OCI-LY3 (cell line): Measurements from ENCODE around the gene ADGRV1.

Source experiments
- H2AFZ ChIP-seq: fragments of 200-600, 300-600 bp; shearing (Covaris generic); 2 replicates; pipeline ENCODE4 v1.6.0; 2014; ENCODE audit warnings: antibody characterized with exemption, low read depth, low read length
- H3K27ac ChIP-seq: fragments of 200-600, 300-600 bp; sonication (generic); 2 replicates; pipeline ENCODE4 v1.5.1; 2014; ENCODE audit warnings: mild to moderate bottlenecking, low read length, moderate library complexity, mixed read lengths
- H3K27me3 ChIP-seq: fragments of 200-600, 300-600 bp; sonication (generic); 2 replicates; pipeline ENCODE4 v1.6.1; 2014; ENCODE audit warnings: low read depth, low read length, mixed read lengths
- H3K36me3 ChIP-seq: fragments of 200-600, 300-600 bp; sonication (generic); replicated peaks from 2 replicates; pipeline ENCODE3; 2014; ENCODE audit warnings: low read depth, low read length, mixed read lengths
- H3K4me1 ChIP-seq: fragments of 300-600, 200-600 bp; sonication (generic); 2 replicates; pipeline ENCODE4 v1.6.1; 2014; ENCODE audit warnings: low read length, mixed read lengths
- H3K4me2 ChIP-seq: fragments of 200-600, 300-600 bp; sonication (generic); 2 replicates; pipeline ENCODE4 v1.6.1; 2014; ENCODE audit warnings: low read length, mixed read lengths
- H3K4me3 ChIP-seq: fragments of 300-600, 200-600 bp; sonication (generic); 2 replicates; pipeline ENCODE4 v1.5.1; 2014; ENCODE audit warnings: antibody characterized with exemption, mild to moderate bottlenecking, low read length, moderate library complexity
- H3K79me2 ChIP-seq: fragments of 300-600, 200-600 bp; shearing (Covaris generic); 2 replicates; pipeline ENCODE4 v1.6.1; 2014; ENCODE audit warnings: mild to moderate bottlenecking, low read length, mixed read lengths
- H3K9ac ChIP-seq: fragments of 300-600, 200-600 bp; shearing (Covaris generic); 2 replicates; pipeline ENCODE4 v1.6.0; 2014; ENCODE audit warnings: mild to moderate bottlenecking, low read length, moderate library complexity
- H3K9me3 ChIP-seq: fragments of 200-600, 300-600 bp; shearing (Covaris generic); 2 replicates; pipeline ENCODE4 v1.6.1; 2014; ENCODE audit warnings: low read length, mixed read lengths; ENCODE audit not compliant: insufficient read depth
- H4K20me1 ChIP-seq: fragments of 200-600, 300-600 bp; sonication (generic); 2 replicates; pipeline ENCODE4 v1.6.1; 2016; ENCODE audit warnings: low read length, mixed read lengths; ENCODE audit not compliant: insufficient read depth
- EZH2phosphoT487 ChIP-seq: fragments of 200-600 bp; shearing (Covaris generic); IDR thresholded peaks from 2 replicates; pipeline ENCODE4 v1.6.1; 2018; ENCODE audit warnings: antibody characterized with exemption, mixed run types, low read depth
- TF ChIP-seq, protein P1 (sequence below): fragments of 200-600, 300-600 bp; sonication (generic); IDR thresholded peaks from 2 replicates; pipeline ENCODE4 v1.5.1; 2014; ENCODE audit warnings: antibody characterized with exemption, low read length, low read depth

ADGRV1 gene

DNA sequence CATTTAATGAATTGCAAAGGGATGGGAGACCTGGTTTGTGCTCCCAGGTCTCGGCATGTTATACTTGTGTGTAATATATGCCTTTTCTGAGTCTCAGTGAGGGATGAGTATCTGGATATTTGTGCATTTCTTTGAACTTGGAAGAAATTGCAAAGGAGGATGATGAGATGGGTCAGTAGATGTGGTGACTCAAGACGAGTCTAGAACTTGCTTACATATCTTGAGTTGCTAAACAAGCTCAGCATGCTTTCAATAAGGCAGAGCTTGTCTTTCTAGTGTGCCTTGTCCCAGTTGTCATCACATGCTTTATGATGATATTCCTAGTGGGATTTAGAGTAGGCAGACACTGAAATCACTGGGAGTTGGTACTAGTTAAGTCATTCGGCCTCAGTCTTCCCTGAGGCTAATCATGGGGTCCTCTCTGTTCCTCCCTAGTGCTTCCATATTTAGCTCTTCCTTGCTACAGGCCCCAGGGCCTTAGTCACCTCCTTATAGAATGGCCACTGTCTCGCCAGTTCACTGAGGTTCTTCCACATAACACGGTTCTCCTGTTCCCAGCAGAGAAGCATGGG lies 602.2 kb downstream of the ADGRV1 start:
- Histone ChIP-seq H3K4me2 (no peak overlapping the region), H3K27me3 (no peaks in the 10 kb centered on the region), H3K9ac (no peak overlapping the region), H4K20me1 (no peaks in the 10 kb centered on the region), H3K4me1 (peaks cover 29% of the 10 kb centered on the region), H3K79me2 (no peaks in the 10 kb centered on the region), H3K9me3 (no peaks in the 10 kb centered on the region), H3K36me3 (no peaks in the 10 kb centered on the region), H3K4me3 (no peak overlapping the region), H2AFZ (no peak overlapping the region), H3K27ac (no peak overlapping the region)
- TF ChIP-seq EZH2phosphoT487 = no peak
- TF ChIP-seq, protein P1, sequence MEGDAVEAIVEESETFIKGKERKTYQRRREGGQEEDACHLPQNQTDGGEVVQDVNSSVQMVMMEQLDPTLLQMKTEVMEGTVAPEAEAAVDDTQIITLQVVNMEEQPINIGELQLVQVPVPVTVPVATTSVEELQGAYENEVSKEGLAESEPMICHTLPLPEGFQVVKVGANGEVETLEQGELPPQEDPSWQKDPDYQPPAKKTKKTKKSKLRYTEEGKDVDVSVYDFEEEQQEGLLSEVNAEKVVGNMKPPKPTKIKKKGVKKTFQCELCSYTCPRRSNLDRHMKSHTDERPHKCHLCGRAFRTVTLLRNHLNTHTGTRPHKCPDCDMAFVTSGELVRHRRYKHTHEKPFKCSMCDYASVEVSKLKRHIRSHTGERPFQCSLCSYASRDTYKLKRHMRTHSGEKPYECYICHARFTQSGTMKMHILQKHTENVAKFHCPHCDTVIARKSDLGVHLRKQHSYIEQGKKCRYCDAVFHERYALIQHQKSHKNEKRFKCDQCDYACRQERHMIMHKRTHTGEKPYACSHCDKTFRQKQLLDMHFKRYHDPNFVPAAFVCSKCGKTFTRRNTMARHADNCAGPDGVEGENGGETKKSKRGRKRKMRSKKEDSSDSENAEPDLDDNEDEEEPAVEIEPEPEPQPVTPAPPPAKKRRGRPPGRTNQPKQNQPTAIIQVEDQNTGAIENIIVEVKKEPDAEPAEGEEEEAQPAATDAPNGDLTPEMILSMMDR = no peak

DNA sequence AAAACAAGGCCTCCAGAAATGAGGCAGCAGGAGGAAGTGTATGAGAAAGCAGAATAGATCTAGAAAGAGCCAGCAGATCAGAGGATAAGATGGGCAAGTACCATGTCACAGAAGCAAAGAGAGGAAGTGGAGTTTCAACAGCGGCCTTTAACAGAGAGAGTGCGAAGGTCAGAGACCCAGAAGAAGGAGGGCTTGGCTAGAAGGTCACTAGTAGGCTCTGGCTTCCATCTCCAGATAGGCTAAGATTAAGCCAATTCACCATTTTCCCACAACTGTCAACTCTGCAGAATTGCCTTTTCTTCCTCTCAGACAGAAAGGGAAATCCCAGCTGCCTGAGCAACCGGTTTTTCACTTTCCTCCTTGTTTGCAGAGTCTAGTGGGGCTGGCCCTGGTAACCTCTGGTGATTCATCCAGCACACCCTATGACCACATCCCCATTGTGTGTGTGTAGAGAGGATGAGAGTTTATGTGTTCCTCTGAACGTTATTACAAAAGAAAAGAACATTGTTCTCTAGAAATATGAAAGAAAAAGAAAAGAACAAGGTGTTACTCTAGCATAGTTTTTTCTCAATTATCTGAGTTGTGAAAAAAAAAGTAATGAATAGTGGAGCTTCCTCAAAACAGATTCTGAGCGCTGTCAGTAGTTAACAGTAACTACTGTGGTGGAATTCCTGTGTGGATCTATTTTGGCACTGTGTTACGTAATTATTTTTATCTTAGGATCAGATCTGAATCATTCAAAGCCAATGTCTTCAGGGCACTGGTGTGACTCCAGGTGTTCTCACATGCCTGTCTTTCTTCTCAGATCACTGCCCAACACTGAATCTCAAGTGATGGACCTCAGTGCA lies 604.2 kb downstream of the ADGRV1 start:
- Histone ChIP-seq H3K4me1 (peaks cover 29% of the 10 kb centered on the region), H3K9ac (no peak overlapping the region), H3K79me2 (no peaks in the 10 kb centered on the region), H4K20me1 (no peaks in the 10 kb centered on the region), H3K9me3 (no peaks in the 10 kb centered on the region), H3K36me3 (no peaks in the 10 kb centered on the region), H3K4me3 (peak overlapping the region; percentile 43; the same call in 1 of the 2 replicates), H2AFZ (no peak overlapping the region), H3K27ac (peak overlapping the region; percentile 31; the same call in 1 of the 2 replicates), H3K27me3 (no peaks in the 10 kb centered on the region), H3K4me2 (peak overlapping the region; percentile 73)
- no peak for TF ChIP-seq EZH2phosphoT487
- TF ChIP-seq, protein P1 = no peak

DNA sequence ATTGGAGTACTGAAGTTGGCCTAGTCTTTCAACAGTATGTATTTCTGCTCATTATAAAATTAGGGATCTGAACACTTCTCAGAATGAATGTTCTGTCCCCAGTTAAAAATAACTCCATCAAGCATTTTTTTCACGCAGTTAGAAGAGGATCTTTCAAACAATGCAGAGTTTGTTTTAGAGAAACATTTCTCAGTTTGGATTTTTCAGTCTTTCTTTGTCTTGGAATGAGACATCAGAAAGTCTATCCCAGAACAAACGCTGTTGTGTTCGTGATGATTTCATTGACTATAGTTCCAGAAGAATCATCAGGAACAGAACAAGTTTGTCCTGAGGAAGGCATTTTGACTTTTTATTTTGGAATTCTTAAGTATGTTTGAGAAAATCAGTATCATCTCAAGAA lies 605.8 kb downstream of the ADGRV1 start:
- no peak overlapping the region for H3K27ac ChIP-seq
- H3K9ac ChIP-seq = no peak overlapping the region
- H3K4me3 ChIP-seq = no peak overlapping the region
- H3K4me1 ChIP-seq = peaks cover 29% of the 10 kb centered on the region
- no peaks in the 10 kb centered on the region for H3K79me2 ChIP-seq
- H2AFZ ChIP-seq = no peak overlapping the region
- no peaks in the 10 kb centered on the region for H3K36me3 ChIP-seq
- H3K4me2 ChIP-seq = peak overlapping the region; percentile 56
- H3K27me3 ChIP-seq = no peaks in the 10 kb centered on the region
- no peaks in the 10 kb centered on the region for H4K20me1 ChIP-seq
- no peaks in the 10 kb centered on the region for H3K9me3 ChIP-seq
- TF ChIP-seq, protein P1 = no peak
- TF ChIP-seq EZH2phosphoT487 = no peak

DNA sequence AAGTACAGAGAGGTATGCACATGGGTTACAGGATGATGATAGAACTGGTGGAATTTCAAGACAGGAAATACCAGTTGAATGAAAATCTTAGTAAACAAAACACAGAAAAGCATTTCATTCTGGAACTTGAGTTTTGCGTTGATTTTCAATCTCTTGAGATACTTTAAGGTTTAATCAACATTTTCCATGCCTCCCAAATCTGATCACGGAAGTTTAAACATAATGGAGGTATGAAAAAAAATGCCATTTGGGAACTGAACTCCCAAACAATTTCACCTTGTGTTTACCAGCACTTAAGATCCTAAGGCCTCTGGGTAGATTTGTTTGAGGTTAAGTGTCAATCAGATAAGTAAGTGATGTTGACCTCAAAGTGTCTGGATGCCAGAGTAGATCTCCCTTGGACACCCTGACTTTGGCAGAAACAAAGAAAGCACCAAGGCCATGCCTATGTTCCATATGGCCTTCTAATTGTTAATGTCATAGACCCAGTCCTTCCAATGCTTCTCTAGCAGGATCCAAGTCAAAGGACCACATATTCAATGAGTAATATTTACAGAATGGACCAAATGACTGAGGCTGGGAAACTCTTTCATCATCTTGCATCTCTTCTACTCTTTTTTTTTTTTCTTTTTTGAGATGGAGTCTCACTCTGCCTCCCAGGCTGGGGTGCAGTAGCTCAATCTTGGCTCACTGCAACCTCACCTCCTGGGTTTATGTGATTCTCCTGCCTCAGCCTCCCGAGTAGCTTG lies 607.6 kb downstream of the ADGRV1 start:
- H3K79me2 ChIP-seq = no peaks in the 10 kb centered on the region
- no peak overlapping the region for H3K27ac ChIP-seq
- TF ChIP-seq EZH2phosphoT487 = no peak
- TF ChIP-seq, protein P1 = no peak
- H3K27me3 ChIP-seq = no peaks in the 10 kb centered on the region
- H3K36me3 ChIP-seq = no peaks in the 10 kb centered on the region
- no peak overlapping the region for H2AFZ ChIP-seq
- H3K9me3 ChIP-seq = no peaks in the 10 kb centered on the region
- H3K4me1 ChIP-seq = peaks cover 29% of the 10 kb centered on the region
- no peak overlapping the region for H3K4me3 ChIP-seq
- H3K9ac ChIP-seq = no peak overlapping the region
- H3K4me2 ChIP-seq = no peak overlapping the region
- no peaks in the 10 kb centered on the region for H4K20me1 ChIP-seq
